ENCODE measurements around the gene APOBEC3H. TPM values are rescaled to one million over a fixed set of nuclear protein-coding genes. Genes with fewer than 3 reads are reported as not detected.

APOBEC3H gene
- polyA plus RNA-seq, 1 donor (not counting 4 experiments of a cell fraction or from before 2014, with no cell fraction given), result 0.41 TPM

DNA sequence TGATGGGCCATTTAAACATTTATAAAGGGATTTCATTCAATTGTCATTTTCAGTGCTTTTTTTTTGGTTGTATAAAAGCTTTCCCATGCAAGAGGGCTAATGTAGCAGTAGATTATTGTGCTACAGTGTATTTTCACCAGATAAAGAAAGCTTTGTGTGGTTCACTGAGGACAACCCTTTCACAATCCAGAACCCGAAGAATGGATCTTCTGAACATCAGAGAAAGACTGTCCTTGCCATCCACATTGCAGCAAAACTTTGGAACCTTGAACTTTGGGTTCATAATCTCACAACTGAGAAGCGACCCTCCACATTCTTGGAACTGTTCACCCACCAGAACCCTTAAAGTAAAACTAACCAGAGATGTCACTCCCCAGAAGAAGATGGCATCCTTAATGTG is 9.3 kb downstream of the APOBEC3H start:
- H3K4me1 ChIP-seq (ENCODE audit: control insufficient read depth, extremely low read depth, insufficient read depth, low read length), result peaks cover 4% of the 10 kb centered on the region
- FAIRE-seq (no peak), DNase-seq (ENCODE audit: low read depth, low spot score) (no peak)
- H3K9me1 ChIP-seq (ENCODE audit: control insufficient read depth, extremely low read depth, insufficient read depth, low read length), result no peaks in the 10 kb centered on the region
- no peaks in the 10 kb centered on the region for H3K79me2 ChIP-seq (ENCODE audit: control insufficient read depth, insufficient read depth, low read length)
- H3K4me2 ChIP-seq (ENCODE audit: control insufficient read depth, extremely low read depth, insufficient read depth, low read depth, low read length), result no peak overlapping the region
- H3K27me3 ChIP-seq (ENCODE audit: control insufficient read depth, extremely low read depth, insufficient read depth, low read length), result no peaks in the 10 kb centered on the region
- no peaks in the 10 kb centered on the region for H3K36me3 ChIP-seq (ENCODE audit: control insufficient read depth in 2 of 2, extremely low read depth in 1 of 2, insufficient read depth in 2 of 2, low read length in 2 of 2)
- H2AFZ ChIP-seq (ENCODE audit: control insufficient read depth, low read length), result no peak overlapping the region
- H3K4me3 ChIP-seq (ENCODE audit: control insufficient read depth in 2 of 3, extremely low read depth in 1 of 3, insufficient read depth in 2 of 3, low read depth in 1 of 3, low read length in 3 of 3), result no peak overlapping the region
- TF ChIP-seq, protein P1, sequence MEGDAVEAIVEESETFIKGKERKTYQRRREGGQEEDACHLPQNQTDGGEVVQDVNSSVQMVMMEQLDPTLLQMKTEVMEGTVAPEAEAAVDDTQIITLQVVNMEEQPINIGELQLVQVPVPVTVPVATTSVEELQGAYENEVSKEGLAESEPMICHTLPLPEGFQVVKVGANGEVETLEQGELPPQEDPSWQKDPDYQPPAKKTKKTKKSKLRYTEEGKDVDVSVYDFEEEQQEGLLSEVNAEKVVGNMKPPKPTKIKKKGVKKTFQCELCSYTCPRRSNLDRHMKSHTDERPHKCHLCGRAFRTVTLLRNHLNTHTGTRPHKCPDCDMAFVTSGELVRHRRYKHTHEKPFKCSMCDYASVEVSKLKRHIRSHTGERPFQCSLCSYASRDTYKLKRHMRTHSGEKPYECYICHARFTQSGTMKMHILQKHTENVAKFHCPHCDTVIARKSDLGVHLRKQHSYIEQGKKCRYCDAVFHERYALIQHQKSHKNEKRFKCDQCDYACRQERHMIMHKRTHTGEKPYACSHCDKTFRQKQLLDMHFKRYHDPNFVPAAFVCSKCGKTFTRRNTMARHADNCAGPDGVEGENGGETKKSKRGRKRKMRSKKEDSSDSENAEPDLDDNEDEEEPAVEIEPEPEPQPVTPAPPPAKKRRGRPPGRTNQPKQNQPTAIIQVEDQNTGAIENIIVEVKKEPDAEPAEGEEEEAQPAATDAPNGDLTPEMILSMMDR (optimal IDR thresholded peaks at IDR 0.05 in 1 of 3, IDR thresholded peaks at IDR 0.05 in 1 of 3, conservative IDR thresholded peaks at IDR 0.05 in 1 of 3; ENCODE audit: extremely low read depth in 1 of 3, insufficient read depth in 2 of 3, low read length in 3 of 3), result no peak
- no peak for TF ChIP-seq EZH2 (IDR thresholded peaks at IDR 0.05; ENCODE audit: low read length)
- H3K9me3 ChIP-seq (ENCODE audit: control insufficient read depth, low read depth, low read length), result no peaks in the 10 kb centered on the region
- no peaks in the 10 kb centered on the region for H4K20me1 ChIP-seq (ENCODE audit: control insufficient read depth, extremely low read depth, insufficient read depth, low read length)
- no peak overlapping the region for H3K27ac ChIP-seq (ENCODE audit: control insufficient read depth, insufficient read depth, low read length)
- H3K9ac ChIP-seq (ENCODE audit: control insufficient read depth, extremely low read depth, insufficient read depth, low read length), result no peak overlapping the region
- dilution Hi-C loops (cut with MboI; ENCODE audit: extremely low pct_ligation_motif_present, low sequenced_read_pairs), result no loop called here

DNA sequence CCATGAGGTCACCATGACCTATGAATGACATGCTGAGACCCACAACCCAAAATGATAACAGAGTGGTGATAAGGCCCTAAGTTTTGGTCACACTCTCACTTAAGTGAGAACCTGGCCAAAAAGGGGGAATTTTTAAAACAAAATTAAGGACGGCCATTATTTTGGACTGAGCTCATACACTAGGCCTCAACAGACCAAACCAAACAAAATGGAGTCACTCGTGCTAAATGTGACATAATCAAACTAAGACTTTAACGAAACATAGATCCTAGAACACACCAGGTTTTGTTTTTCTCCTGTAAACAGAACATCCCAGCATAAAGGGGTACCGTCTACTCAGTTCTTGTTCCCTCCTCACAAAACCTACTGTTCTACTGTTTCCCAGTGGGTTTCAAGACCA is 11.4 kb downstream of the APOBEC3H start:
- no peaks in the 10 kb centered on the region for H3K27me3 ChIP-seq (ENCODE audit: control insufficient read depth, extremely low read depth, insufficient read depth, low read length)
- no peak for TF ChIP-seq EZH2 (IDR thresholded peaks at IDR 0.05; ENCODE audit: low read length)
- TF ChIP-seq, protein P1 (optimal IDR thresholded peaks at IDR 0.05 in 1 of 3, IDR thresholded peaks at IDR 0.05 in 1 of 3, conservative IDR thresholded peaks at IDR 0.05 in 1 of 3; ENCODE audit: extremely low read depth in 1 of 3, insufficient read depth in 2 of 3, low read length in 3 of 3), result no peak
- peaks cover 6% of the 10 kb centered on the region for H3K4me1 ChIP-seq (ENCODE audit: control insufficient read depth, extremely low read depth, insufficient read depth, low read length)
- dilution Hi-C loops (cut with MboI; ENCODE audit: extremely low pct_ligation_motif_present, low sequenced_read_pairs), result no loop called here
- H3K27ac ChIP-seq (ENCODE audit: control insufficient read depth, insufficient read depth, low read length), result no peak overlapping the region
- no peak for FAIRE-seq
- no peaks in the 10 kb centered on the region for H3K36me3 ChIP-seq (ENCODE audit: control insufficient read depth in 2 of 2, extremely low read depth in 1 of 2, insufficient read depth in 2 of 2, low read length in 2 of 2)
- H4K20me1 ChIP-seq (ENCODE audit: control insufficient read depth, extremely low read depth, insufficient read depth, low read length), result no peaks in the 10 kb centered on the region
- no peak overlapping the region for H2AFZ ChIP-seq (ENCODE audit: control insufficient read depth, low read length)
- H3K4me3 ChIP-seq (ENCODE audit: control insufficient read depth in 2 of 3, extremely low read depth in 1 of 3, insufficient read depth in 2 of 3, low read depth in 1 of 3, low read length in 3 of 3), result no peak overlapping the region
- H3K79me2 ChIP-seq (ENCODE audit: control insufficient read depth, insufficient read depth, low read length), result no peaks in the 10 kb centered on the region
- H3K9me1 ChIP-seq (ENCODE audit: control insufficient read depth, extremely low read depth, insufficient read depth, low read length), result no peaks in the 10 kb centered on the region
- no peak overlapping the region for H3K9ac ChIP-seq (ENCODE audit: control insufficient read depth, extremely low read depth, insufficient read depth, low read length)
- DNase-seq (ENCODE audit: low read depth, low spot score), result no peak
- H3K9me3 ChIP-seq (ENCODE audit: control insufficient read depth, low read depth, low read length), result no peaks in the 10 kb centered on the region
- no peak overlapping the region for H3K4me2 ChIP-seq (ENCODE audit: control insufficient read depth, extremely low read depth, insufficient read depth, low read depth, low read length)
